H9 (cell line): Measurements from ENCODE around the gene STAG2. TPM values are rescaled to one million over a fixed set of nuclear protein-coding genes. Genes with fewer than 3 reads are reported as not detected.

Experiments used
- DNase-seq: peaks from one replicate; pipeline ENCODE4 v3.0.0-alpha.2; 2017
- H2AFZ ChIP-seq: one replicate; pipeline ENCODE4 v1.6.1; 2013; ENCODE audit warnings: mild to moderate bottlenecking, low read length, control low read depth, moderate library complexity
- H2AK5ac ChIP-seq: 2 replicates; pipeline ENCODE4 v1.6.1; 2013; ENCODE audit warnings: low read length, control low read depth, mixed read lengths; ENCODE audit not compliant: insufficient read length
- H2BK120ac ChIP-seq: one replicate; pipeline ENCODE4 v1.6.1; 2013; ENCODE audit warnings: low read depth, mild to moderate bottlenecking, low read length, control low read depth, inconsistent platforms; ENCODE audit not compliant: poor library complexity, severe bottlenecking
- H2BK12ac ChIP-seq: 2 replicates; pipeline ENCODE4 v1.6.1; 2013; ENCODE audit warnings: low read length, control low read depth, mixed read lengths, low read depth; ENCODE audit not compliant: insufficient read length
- H2BK15ac ChIP-seq: 2 replicates; pipeline ENCODE4 v1.6.1; 2013; ENCODE audit warnings: low read depth, low read length, control low read depth
- H2BK20ac ChIP-seq: one replicate; pipeline ENCODE4 v1.6.1; 2013; ENCODE audit warnings: low read depth, mild to moderate bottlenecking, low read length, control low read depth, inconsistent platforms; ENCODE audit not compliant: poor library complexity, severe bottlenecking
- H2BK5ac ChIP-seq: 2 replicates; pipeline ENCODE4 v1.6.1; 2013; ENCODE audit warnings: low read length, control low read depth, mixed read lengths; ENCODE audit not compliant: insufficient read length
- H3K14ac ChIP-seq: 2 replicates; pipeline ENCODE4 v1.6.1; 2013; ENCODE audit warnings: low read length, control low read depth; ENCODE audit not compliant: insufficient read depth
- H3K18ac ChIP-seq: 2 replicates; pipeline ENCODE4 v1.6.1; 2013; ENCODE audit warnings: low read depth, mild to moderate bottlenecking, mixed read lengths, low read length, control low read depth; ENCODE audit not compliant: insufficient read length
- H3K23ac ChIP-seq: 2 replicates; pipeline ENCODE4 v1.6.1; 2013; ENCODE audit warnings: low read length, control low read depth, mixed read lengths, low read depth; ENCODE audit not compliant: insufficient read length
- H3K23me2 ChIP-seq: 2 replicates; pipeline ENCODE4 v1.6.1; 2013; ENCODE audit warnings: low read depth, mild to moderate bottlenecking, mixed read lengths, low read length, control low read depth; ENCODE audit not compliant: insufficient read length, poor library complexity, severe bottlenecking
- H3K27ac ChIP-seq: 2 replicates; pipeline ENCODE4 v1.5.1; 2013; ENCODE audit warnings: low read length, control low read depth, mixed read lengths, low read depth; ENCODE audit not compliant: insufficient read length
- H3K27me3 ChIP-seq: 2 replicates; pipeline ENCODE4 v1.6.1; 2013; ENCODE audit warnings: low read length, control low read depth, inconsistent platforms; ENCODE audit not compliant: insufficient read depth
- H3K4ac ChIP-seq: 2 replicates; pipeline ENCODE4 v1.6.1; 2013; ENCODE audit warnings: low read depth, mild to moderate bottlenecking, control low read depth, inconsistent platforms, low read length, moderate library complexity
- H3K4me1 ChIP-seq: 2 replicates; pipeline ENCODE4 v1.6.1; 2013; ENCODE audit warnings: low read length, control low read depth, inconsistent platforms; ENCODE audit not compliant: insufficient read depth
- H3K4me2 ChIP-seq: 2 replicates; pipeline ENCODE4 v1.6.1; 2013; ENCODE audit warnings: low read length, control low read depth, mixed read lengths; ENCODE audit not compliant: insufficient read length, insufficient read depth
- H3K56ac ChIP-seq: 2 replicates; pipeline ENCODE4 v1.6.1; 2013; ENCODE audit warnings: low read depth, mild to moderate bottlenecking, mixed read lengths, low read length, control low read depth; ENCODE audit not compliant: insufficient read length
- H3K79me1 ChIP-seq: 2 replicates; pipeline ENCODE4 v1.6.1; 2013; ENCODE audit warnings: low read depth, mild to moderate bottlenecking, moderate library complexity, low read length, control low read depth, inconsistent platforms; ENCODE audit not compliant: insufficient read depth, poor library complexity, severe bottlenecking
- H3K79me2 ChIP-seq: 2 replicates; pipeline ENCODE4 v1.6.1; 2013; ENCODE audit warnings: low read length, control low read depth, inconsistent platforms; ENCODE audit not compliant: insufficient read depth
- H3K9ac ChIP-seq: 2 replicates; pipeline ENCODE4 v1.6.1; 2013; ENCODE audit warnings: low read length, control low read depth, mixed read lengths; ENCODE audit not compliant: insufficient read length; ENCODE audit errors: extremely low read depth
- H3K9me3 ChIP-seq: one replicate; pipeline ENCODE4 v1.6.1; 2013; ENCODE audit warnings: low read depth, low read length, inconsistent platforms; ENCODE audit not compliant: control insufficient read depth
- H3T11ph ChIP-seq: one replicate; pipeline ENCODE4 v1.6.1; 2013; ENCODE audit warnings: mild to moderate bottlenecking, low read length, control low read depth, inconsistent platforms
- H4K20me1 ChIP-seq: one replicate; pipeline ENCODE4 v1.6.1; 2013; ENCODE audit not compliant: control insufficient read depth, insufficient read length, insufficient read depth
- H4K5ac ChIP-seq: 2 replicates; pipeline ENCODE4 v1.6.1; 2013; ENCODE audit warnings: low read depth, mild to moderate bottlenecking, mixed read lengths, low read length, control low read depth; ENCODE audit not compliant: insufficient read length
- H4K8ac ChIP-seq: replicated peaks from 2 replicates; pipeline ENCODE4 v1.6.1; 2013; ENCODE audit warnings: low read length, control low read depth, mixed read lengths, low read depth; ENCODE audit not compliant: insufficient read length
- H4K91ac ChIP-seq: 2 replicates; pipeline ENCODE4 v1.6.1; 2013; ENCODE audit warnings: low read depth, mild to moderate bottlenecking, moderate library complexity, mixed read lengths, low read length, control low read depth; ENCODE audit not compliant: insufficient read length
- H3K27ac Mint-ChIP-seq, 3 experiments: 2 replicates in 2 of 3; 3 replicates in 1 of 3; pipeline ENCODE4 v1.8.0; 2020 to 2021; ENCODE audit warnings: mixed read lengths in 3 of 3, mild to moderate bottlenecking in 1 of 3, moderate library complexity in 1 of 3
- H3K27me3 Mint-ChIP-seq: 2 replicates; pipeline ENCODE4 v1.8.0; 2021; ENCODE audit warnings: low read depth, mild to moderate bottlenecking, moderate library complexity, mixed read lengths
- H3K36me3 Mint-ChIP-seq, 3 experiments: 2 replicates in 2 of 3; 3 replicates in 1 of 3; pipeline ENCODE4 v1.8.0; 2020 to 2021; ENCODE audit warnings: low read depth in 3 of 3, mixed read lengths in 3 of 3; ENCODE audit not compliant: insufficient read depth in 1 of 3
- H3K4me1 Mint-ChIP-seq, 2 experiments: 2 replicates each; pipeline ENCODE4 v1.8.0; 2020; ENCODE audit warnings: mixed read lengths in 2 of 2
- H3K4me3 Mint-ChIP-seq, 2 experiments: 2 replicates in 1 of 2; 3 replicates in 1 of 2; pipeline ENCODE4 v1.8.0; 2020 to 2021; ENCODE audit warnings: mild to moderate bottlenecking in 2 of 2, mixed read lengths in 2 of 2, moderate library complexity in 1 of 2
- H3K9me3 Mint-ChIP-seq, 2 experiments: 2 replicates in 1 of 2; 3 replicates in 1 of 2; pipeline ENCODE4 v1.8.0; 2020; ENCODE audit warnings: mild to moderate bottlenecking in 2 of 2, mixed read lengths in 2 of 2, moderate library complexity in 1 of 2
- WGBS: extraction: QIAGEN DNeasy Blood & Tissue Kit; methylation state at CpG from one replicate; pipeline ENCODE4 v1.1.7; 2013; ENCODE audit warnings: missing lambda C conversion rate, low lambda C conversion rate, mixed read lengths; ENCODE audit not compliant: insufficient read length; ENCODE audit errors: extremely low coverage; 5-methylcytosine and 5-hydroxymethylcytosine counted together
- total RNA-seq: library from RNA; stranded (reverse); gene quantifications from 2 replicates; pipeline ENCODE4 v1.2.1, GENCODE V29; 2021
- TF ChIP-seq, protein P1 (sequence below): fragments of 200-600 bp; sonication (generic); conservative IDR thresholded peaks from 3 replicates; pipeline ENCODE4 v1.8.0; 2021; ENCODE audit warnings: antibody characterized with exemption, mild to moderate bottlenecking

STAG2 gene
- total RNA-seq, 1 experiment from 2014 or later: 81.6 TPM

DNA sequence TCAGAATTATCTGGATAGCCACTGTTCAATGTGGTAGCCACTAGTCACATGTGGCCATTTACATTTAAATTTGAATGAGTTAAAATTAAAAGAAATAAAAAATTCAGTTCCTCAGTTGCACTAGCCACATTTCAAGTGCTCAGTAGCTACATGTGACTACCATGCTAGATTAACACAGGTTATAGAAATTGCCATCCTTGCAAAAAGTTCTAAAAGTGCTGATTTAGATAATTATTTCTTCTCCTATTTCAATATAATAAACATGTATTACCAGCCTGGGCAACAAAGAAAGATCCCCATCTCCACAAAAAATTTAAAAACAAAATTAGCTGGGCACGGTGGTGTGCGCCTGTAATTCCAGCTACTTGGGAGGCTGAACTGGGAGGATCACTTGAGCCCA, 11.7 kb upstream of the STAG2 start:
- Mint-ChIP-seq H3K9me3 (peaks cover 7 to 48% of the 10 kb centered on the region in 2 experiments; a peak in 3 of 5 replicates), H3K4me3 (no peak overlapping the region)

More for the DNA sequence above, 11.7 kb upstream of the STAG2 start:
- Histone ChIP-seq H3K27ac (no peak overlapping the region), H3K9me3 (peaks cover 14% of the 10 kb centered on the region), H2BK20ac (no peak overlapping the region), H3T11ph (no peak overlapping the region), H2BK5ac (no peak overlapping the region), H3K79me2 (no peaks in the 10 kb centered on the region), H2BK15ac (no peak overlapping the region), H3K4me2 (no peak overlapping the region), H3K27me3 (no peaks in the 10 kb centered on the region), H2BK120ac (no peak overlapping the region), H3K23ac (no peak overlapping the region), H3K79me1 (no peaks in the 10 kb centered on the region), H2AFZ (no peak overlapping the region), H4K20me1 (no peaks in the 10 kb centered on the region), H3K4me1 (no peaks in the 10 kb centered on the region), H2BK12ac (no peak overlapping the region), H3K23me2 (no peaks in the 10 kb centered on the region), H4K8ac (no peak overlapping the region), H3K14ac (no peak overlapping the region), H4K91ac (no peak overlapping the region), H3K4ac (no peak overlapping the region), H3K56ac (no peak overlapping the region), H4K5ac (no peak overlapping the region), H2AK5ac (no peak overlapping the region), H3K18ac (no peak overlapping the region), H3K9ac (no peak overlapping the region)
- Mint-ChIP-seq H3K36me3 (peaks cover 0 to 10% (median 5%) of the 10 kb centered on the region in 3 experiments; a peak in 3 of 7 replicates), H3K27ac (no peak overlapping the region), H3K27me3 (no peaks in the 10 kb centered on the region), H3K4me1 (peaks cover 0 to 3% of the 10 kb centered on the region in 2 experiments; a peak in 1 of 4 replicates)
- WGBS: no CpG with 5 or more reads among the region's 2 CpGs
- DNase-seq: no peak
- TF ChIP-seq, protein P1, sequence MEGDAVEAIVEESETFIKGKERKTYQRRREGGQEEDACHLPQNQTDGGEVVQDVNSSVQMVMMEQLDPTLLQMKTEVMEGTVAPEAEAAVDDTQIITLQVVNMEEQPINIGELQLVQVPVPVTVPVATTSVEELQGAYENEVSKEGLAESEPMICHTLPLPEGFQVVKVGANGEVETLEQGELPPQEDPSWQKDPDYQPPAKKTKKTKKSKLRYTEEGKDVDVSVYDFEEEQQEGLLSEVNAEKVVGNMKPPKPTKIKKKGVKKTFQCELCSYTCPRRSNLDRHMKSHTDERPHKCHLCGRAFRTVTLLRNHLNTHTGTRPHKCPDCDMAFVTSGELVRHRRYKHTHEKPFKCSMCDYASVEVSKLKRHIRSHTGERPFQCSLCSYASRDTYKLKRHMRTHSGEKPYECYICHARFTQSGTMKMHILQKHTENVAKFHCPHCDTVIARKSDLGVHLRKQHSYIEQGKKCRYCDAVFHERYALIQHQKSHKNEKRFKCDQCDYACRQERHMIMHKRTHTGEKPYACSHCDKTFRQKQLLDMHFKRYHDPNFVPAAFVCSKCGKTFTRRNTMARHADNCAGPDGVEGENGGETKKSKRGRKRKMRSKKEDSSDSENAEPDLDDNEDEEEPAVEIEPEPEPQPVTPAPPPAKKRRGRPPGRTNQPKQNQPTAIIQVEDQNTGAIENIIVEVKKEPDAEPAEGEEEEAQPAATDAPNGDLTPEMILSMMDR: no peak
